Endothelial cell of umbilical vein (primary cell): Measurements from ENCODE around the gene CEBPZOS.

Experiments used
- MYC ChIP-seq: IDR thresholded peaks from one replicate; pipeline ENCODE4 v1.6.1; 2011; ENCODE audit warnings: mild to moderate bottlenecking, low read depth, low read length
- POLR2AphosphoS5 ChIP-seq: IDR thresholded peaks from 2 replicates; pipeline ENCODE4 v1.6.1; 2012; ENCODE audit warnings: low read depth, mild to moderate bottlenecking, control low read depth, low read length, moderate library complexity; ENCODE audit not compliant: insufficient read depth
- TF ChIP-seq, protein P1 (sequence below), 2 donors: IDR thresholded peaks; 1 replicate in 1 of 2; 2 replicates in 1 of 2; pipeline ENCODE4 v1.5.1; 2011; ENCODE audit warnings: low read length in 2 of 2, mild to moderate bottlenecking in 2 of 2, moderate library complexity in 2 of 2, control low read depth in 1 of 2, inconsistent platforms in 1 of 2, low read depth in 1 of 2; ENCODE audit not compliant: insufficient read depth in 1 of 2; ENCODE audit errors: extremely low read depth in 1 of 2

DNA sequence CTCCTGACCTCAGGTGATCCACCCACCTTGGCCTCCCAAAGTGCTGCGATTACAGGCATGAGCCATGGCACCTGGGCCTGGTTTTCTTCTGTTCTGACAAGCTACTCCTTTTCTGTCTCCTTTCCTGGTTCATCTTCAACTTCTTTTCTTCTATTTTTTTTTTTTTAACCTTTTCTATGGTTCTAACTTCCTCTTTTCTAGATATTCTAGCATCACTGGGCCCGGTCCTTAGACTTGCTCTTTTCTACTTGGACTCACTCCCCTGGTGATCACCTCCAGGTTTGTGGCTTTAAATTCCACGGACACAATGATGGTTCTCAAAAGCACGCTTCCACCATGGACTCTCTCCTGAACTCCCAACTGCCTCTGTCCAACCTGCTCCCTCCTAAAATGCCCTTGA lies 41.5 kb upstream of the CEBPZOS start:
- no peak for TF ChIP-seq MYC
- TF ChIP-seq, protein P1, sequence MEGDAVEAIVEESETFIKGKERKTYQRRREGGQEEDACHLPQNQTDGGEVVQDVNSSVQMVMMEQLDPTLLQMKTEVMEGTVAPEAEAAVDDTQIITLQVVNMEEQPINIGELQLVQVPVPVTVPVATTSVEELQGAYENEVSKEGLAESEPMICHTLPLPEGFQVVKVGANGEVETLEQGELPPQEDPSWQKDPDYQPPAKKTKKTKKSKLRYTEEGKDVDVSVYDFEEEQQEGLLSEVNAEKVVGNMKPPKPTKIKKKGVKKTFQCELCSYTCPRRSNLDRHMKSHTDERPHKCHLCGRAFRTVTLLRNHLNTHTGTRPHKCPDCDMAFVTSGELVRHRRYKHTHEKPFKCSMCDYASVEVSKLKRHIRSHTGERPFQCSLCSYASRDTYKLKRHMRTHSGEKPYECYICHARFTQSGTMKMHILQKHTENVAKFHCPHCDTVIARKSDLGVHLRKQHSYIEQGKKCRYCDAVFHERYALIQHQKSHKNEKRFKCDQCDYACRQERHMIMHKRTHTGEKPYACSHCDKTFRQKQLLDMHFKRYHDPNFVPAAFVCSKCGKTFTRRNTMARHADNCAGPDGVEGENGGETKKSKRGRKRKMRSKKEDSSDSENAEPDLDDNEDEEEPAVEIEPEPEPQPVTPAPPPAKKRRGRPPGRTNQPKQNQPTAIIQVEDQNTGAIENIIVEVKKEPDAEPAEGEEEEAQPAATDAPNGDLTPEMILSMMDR (IDR thresholded peaks at IDR 0.05; ENCODE audit: extremely low read depth in 1 of 2, insufficient read depth in 1 of 2, low read depth in 1 of 2, low read length in 2 of 2): no peak
- TF ChIP-seq POLR2AphosphoS5: no peak
